Keratinocyte (primary cell): Measurements from ENCODE around the gene PDE1C.

Source experiments
- CTCF ChIP-seq, 3 experiments: IDR thresholded peaks in 1 of 3; conservative IDR thresholded peaks in 1 of 3; optimal IDR thresholded peaks in 1 of 3; 2 replicates in 2 of 3; 3 replicates in 1 of 3; pipeline versions ENCODE3 to v1.5.1; 2011; ENCODE audit warnings: low read length in 3 of 3, mild to moderate bottlenecking in 3 of 3, moderate library complexity in 2 of 3, control low read depth in 1 of 3, inconsistent platforms in 1 of 3; ENCODE audit not compliant: insufficient read depth in 2 of 3; ENCODE audit errors: extremely low read depth in 1 of 3
- EZH2 ChIP-seq: IDR thresholded peaks from one replicate; pipeline ENCODE4 v1.6.1; 2012; ENCODE audit warnings: inconsistent platforms, mild to moderate bottlenecking, low read length, moderate library complexity

- TF ChIP-seq CTCF (optimal IDR thresholded peaks at IDR 0.05 in 1 of 3, IDR thresholded peaks at IDR 0.05 in 1 of 3, conservative IDR thresholded peaks at IDR 0.05 in 1 of 3; ENCODE audit: extremely low read depth in 1 of 3, insufficient read depth in 2 of 3, low read length in 3 of 3) (no peak), EZH2 (no peak)
Observed at GRCh38 chr7:32117837-32118236, 47.6 kb upstream of the PDE1C start.
